ENCODE results near the gene CFDP1.

DNA sequence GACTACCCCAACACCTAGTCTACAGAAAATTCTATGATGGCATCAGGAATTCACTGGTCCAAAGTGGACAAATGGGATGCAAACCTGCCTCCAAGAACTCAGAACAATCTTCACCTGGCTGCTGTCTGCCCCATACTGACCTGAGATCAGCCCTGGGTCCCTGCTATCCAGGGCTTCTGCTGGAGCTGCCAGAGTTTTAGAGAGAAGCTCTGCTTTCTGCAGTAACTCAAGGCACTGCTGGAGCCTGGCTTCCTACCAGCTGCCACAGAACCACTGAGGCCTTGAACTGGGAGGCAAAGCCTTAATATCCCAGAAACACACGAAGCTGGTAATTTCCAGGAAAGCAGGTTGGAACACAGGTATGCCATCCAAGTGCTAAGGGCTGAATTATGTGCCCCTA is 23.7 kb upstream of the CFDP1 start:
- no peak for TF ChIP-seq POLR2AphosphoS5 (IDR thresholded peaks at IDR 0.05)
- TF ChIP-seq, protein P1, sequence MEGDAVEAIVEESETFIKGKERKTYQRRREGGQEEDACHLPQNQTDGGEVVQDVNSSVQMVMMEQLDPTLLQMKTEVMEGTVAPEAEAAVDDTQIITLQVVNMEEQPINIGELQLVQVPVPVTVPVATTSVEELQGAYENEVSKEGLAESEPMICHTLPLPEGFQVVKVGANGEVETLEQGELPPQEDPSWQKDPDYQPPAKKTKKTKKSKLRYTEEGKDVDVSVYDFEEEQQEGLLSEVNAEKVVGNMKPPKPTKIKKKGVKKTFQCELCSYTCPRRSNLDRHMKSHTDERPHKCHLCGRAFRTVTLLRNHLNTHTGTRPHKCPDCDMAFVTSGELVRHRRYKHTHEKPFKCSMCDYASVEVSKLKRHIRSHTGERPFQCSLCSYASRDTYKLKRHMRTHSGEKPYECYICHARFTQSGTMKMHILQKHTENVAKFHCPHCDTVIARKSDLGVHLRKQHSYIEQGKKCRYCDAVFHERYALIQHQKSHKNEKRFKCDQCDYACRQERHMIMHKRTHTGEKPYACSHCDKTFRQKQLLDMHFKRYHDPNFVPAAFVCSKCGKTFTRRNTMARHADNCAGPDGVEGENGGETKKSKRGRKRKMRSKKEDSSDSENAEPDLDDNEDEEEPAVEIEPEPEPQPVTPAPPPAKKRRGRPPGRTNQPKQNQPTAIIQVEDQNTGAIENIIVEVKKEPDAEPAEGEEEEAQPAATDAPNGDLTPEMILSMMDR (IDR thresholded peaks at IDR 0.05), result no peak
